Activated CD8-positive, alpha-beta T cell treated with anti-CD3 and anti-CD28 coated beads for 36 hours (primary cell): ENCODE results near the gene UBR3. TPM values are rescaled to one million over a fixed set of nuclear protein-coding genes. Genes with fewer than 3 reads are reported as not detected.

Source experiments
- ATAC-seq: fragments of 200-7000 bp; cut with Tn5 transposase; one replicate; pipeline ENCODE4 v1.10.0; 2021; ENCODE audit warnings: mild to moderate bottlenecking, moderate library complexity
- CTCF ChIA-PET: fragments of 350-600 bp; sonication (Branson Sonifier 250); formaldehyde crosslinking; loops from one replicate; lab custom pipeline; 2021; ENCODE audit warnings: antibody characterized with exemption; lab: Charles Lee
- POLR2A ChIA-PET: fragments of 350-600 bp; sonication (Branson Sonifier 250); formaldehyde crosslinking; loops from one replicate; lab custom pipeline; 2021; ENCODE audit warnings: antibody characterized with exemption; lab: Charles Lee
- DNase-seq: peaks from one replicate; pipeline ENCODE4 v3.0.0-alpha.2; 2020
- H3K27ac Mint-ChIP-seq: one replicate; pipeline ENCODE4 v1.8.0; 2021; ENCODE audit warnings: mild to moderate bottlenecking, mixed read lengths
- H3K27me3 Mint-ChIP-seq: one replicate; pipeline ENCODE4 v1.8.0; 2021; ENCODE audit warnings: mixed read lengths
- H3K36me3 Mint-ChIP-seq: one replicate; pipeline ENCODE4 v1.8.0; 2021; ENCODE audit warnings: low read depth, mixed read lengths
- H3K4me1 Mint-ChIP-seq: one replicate; pipeline ENCODE4 v1.8.0; 2021; ENCODE audit warnings: low read depth, mixed read lengths
- H3K4me3 Mint-ChIP-seq: one replicate; pipeline ENCODE4 v1.8.0; 2021; ENCODE audit warnings: mild to moderate bottlenecking, moderate library complexity, mixed read lengths
- H3K9me3 Mint-ChIP-seq: one replicate; pipeline ENCODE4 v1.8.0; 2021; ENCODE audit warnings: mixed read lengths
- intact Hi-C: fragments of 100-400 bp; cut with micrococcal nuclease; formaldehyde crosslinking; loops from one replicate; pipeline ENCODE4 v1.10.0; 2022
- total RNA-seq, 2 experiments: library from RNA; stranded (reverse); gene quantifications; one replicate each; pipeline ENCODE4 v1.2.3, GENCODE V29; 2021
- TF ChIP-seq, protein P1 (sequence below): fragments of 200-600 bp; IDR thresholded peaks from one replicate; pipeline ENCODE4 v1.8.0; 2022; ENCODE audit warnings: antibody characterized with exemption, mild to moderate bottlenecking

Gene UBR3
- total RNA-seq, 2 experiments from 2014 or later: 14.0 to 15.7 TPM

DNA sequence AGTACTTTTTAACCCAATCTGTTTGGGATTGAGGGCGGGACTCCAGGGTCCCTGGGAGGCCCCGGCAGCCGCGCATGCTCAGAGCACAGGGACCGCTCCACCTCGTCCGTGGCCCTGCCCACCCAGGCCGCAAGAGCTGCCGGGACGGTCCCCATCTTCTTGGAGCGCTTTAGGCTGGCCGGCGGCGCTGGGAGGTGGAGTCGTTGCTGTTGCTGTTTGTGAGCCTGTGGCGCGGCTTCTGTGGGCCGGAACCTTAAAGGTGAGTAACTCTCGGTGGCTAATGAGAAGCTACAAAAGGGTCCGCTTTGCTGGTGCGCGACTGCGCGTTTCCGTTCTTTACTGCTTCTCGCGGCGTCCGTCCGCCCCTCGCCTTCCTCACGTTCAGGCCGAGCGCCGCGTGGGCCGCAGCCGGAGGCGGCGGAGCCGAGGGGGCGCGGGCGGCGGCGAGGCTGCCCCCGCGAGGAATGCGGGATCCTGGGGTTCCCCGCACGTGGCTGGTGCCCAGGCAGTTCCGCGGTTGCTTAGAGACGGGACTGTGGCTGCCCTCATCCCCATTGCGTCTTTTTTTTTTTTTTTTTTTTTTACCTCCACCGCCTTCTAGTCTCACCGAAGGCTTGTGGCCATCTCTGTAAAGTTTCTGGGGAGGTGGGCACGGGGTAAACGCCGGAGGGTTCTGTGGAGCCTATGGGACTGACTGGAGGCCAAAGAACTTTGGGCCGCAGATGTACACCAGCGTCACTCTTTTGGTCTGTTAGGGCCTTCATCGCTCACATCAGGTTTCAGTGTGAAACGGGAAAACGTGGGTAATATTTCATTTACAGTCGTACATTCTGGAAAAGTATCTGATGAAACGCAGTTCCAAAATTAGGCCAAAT lies 28.3 kb upstream of the UBR3 start, which contains the start of gene SSB:
SSB (plus strand) TSS at position 154 of the 875 bp plus-strand sequence. CDS start 2,090 bp downstream, outside the sequence.
- H3K27ac Mint-ChIP-seq: peak within 1 kb of the TSS; percentile 98
- H3K4me1 Mint-ChIP-seq: peaks cover 29% of the 10 kb centered on the region
- intact Hi-C loops: no loop called here
- POLR2A ChIA-PET: interaction anchor here (0.8 to 3.0 kb wide), 2 partner anchors 14 to 29 kb away, joined by 3 to 12 read pairs; partner anchors contain the start of gene UBR3
- peak within 1 kb of the TSS; percentile 97 for H3K4me3 Mint-ChIP-seq
- TF ChIP-seq, protein P1, sequence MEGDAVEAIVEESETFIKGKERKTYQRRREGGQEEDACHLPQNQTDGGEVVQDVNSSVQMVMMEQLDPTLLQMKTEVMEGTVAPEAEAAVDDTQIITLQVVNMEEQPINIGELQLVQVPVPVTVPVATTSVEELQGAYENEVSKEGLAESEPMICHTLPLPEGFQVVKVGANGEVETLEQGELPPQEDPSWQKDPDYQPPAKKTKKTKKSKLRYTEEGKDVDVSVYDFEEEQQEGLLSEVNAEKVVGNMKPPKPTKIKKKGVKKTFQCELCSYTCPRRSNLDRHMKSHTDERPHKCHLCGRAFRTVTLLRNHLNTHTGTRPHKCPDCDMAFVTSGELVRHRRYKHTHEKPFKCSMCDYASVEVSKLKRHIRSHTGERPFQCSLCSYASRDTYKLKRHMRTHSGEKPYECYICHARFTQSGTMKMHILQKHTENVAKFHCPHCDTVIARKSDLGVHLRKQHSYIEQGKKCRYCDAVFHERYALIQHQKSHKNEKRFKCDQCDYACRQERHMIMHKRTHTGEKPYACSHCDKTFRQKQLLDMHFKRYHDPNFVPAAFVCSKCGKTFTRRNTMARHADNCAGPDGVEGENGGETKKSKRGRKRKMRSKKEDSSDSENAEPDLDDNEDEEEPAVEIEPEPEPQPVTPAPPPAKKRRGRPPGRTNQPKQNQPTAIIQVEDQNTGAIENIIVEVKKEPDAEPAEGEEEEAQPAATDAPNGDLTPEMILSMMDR: no peak
- ATAC-seq (peak; percentile 98), DNase-seq (peak; percentile 99)
- CTCF ChIA-PET: interaction anchor here (0.6 to 0.8 kb wide), 2 partner anchors 26 to 29 kb away, joined by 3 to 5 read pairs; partner anchors contain the start of gene METTL5
- no peaks in the 10 kb centered on the region for H3K9me3 Mint-ChIP-seq
- H3K36me3 Mint-ChIP-seq: peaks cover 20% of the 10 kb centered on the region
- H3K27me3 Mint-ChIP-seq: no peaks in the 10 kb centered on the region

DNA sequence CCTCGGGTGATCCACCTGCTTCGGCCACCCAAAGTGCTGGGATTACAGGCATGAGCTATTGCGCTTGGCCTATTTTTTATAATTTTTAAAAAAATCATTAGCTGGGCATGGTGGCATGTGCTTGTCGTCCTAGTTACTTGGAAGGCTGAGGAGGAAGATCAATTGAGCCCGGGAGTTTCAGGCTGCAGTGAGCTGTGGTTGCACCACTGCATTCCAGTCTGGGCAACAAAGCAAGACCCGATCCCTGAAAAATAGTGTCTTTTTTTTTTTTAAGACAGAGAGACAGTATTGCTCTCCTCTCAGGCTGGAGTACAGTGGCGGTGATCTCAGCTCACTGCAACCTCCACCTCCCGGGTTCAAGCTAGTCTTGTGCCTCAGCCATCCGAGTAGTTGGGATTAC lies 23.8 kb upstream of the UBR3 start:
- Mint-ChIP-seq H3K4me3 (no peak overlapping the region), H3K27me3 (no peaks in the 10 kb centered on the region), H3K4me1 (peaks cover 28% of the 10 kb centered on the region), H3K36me3 (peaks cover 43% of the 10 kb centered on the region), H3K9me3 (no peaks in the 10 kb centered on the region), H3K27ac (no peak overlapping the region)
- POLR2A ChIA-PET: interaction anchor here (0.7 to 2.4 kb wide), 2 partner anchors 8 to 15 kb away, joined by 3 to 8 read pairs; no protein-coding TSS in a partner anchor
- ATAC-seq: no peak
- CTCF ChIA-PET: interaction anchor here (1.0 kb wide), 1 partner anchor 9 kb away, joined by 3 read pairs; no protein-coding TSS in a partner anchor
- DNase-seq: no peak
- intact Hi-C loops: no loop called here
- TF ChIP-seq, protein P1: no peak

DNA sequence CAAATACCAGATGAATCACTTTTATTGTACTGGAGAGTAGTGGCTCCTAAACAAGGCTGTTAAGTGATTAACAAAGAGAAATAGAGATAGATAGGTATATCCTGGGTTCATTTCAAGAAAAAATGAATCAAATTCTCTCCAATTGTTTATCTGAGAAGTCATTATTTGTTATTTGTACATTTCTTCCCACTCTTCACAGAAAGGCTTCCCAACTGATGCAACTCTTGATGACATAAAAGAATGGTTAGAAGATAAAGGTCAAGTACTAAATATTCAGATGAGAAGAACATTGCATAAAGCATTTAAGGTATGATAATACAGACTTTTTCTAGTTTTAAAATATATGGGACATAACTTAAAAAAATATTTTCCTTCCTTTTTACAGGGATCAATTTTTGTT lies 20.7 kb upstream of the UBR3 start:
- Mint-ChIP-seq H3K9me3 (no peaks in the 10 kb centered on the region), H3K27ac (peak overlapping the region; percentile 85), H3K27me3 (no peaks in the 10 kb centered on the region), H3K4me1 (peaks cover 18% of the 10 kb centered on the region), H3K4me3 (no peak overlapping the region), H3K36me3 (peaks cover 55% of the 10 kb centered on the region)
- TF ChIP-seq, protein P1: no peak
- intact Hi-C loops: no loop called here
- DNase-seq (no peak), ATAC-seq (no peak)
- POLR2A ChIA-PET: no interaction called here
- CTCF ChIA-PET: no interaction called here

DNA sequence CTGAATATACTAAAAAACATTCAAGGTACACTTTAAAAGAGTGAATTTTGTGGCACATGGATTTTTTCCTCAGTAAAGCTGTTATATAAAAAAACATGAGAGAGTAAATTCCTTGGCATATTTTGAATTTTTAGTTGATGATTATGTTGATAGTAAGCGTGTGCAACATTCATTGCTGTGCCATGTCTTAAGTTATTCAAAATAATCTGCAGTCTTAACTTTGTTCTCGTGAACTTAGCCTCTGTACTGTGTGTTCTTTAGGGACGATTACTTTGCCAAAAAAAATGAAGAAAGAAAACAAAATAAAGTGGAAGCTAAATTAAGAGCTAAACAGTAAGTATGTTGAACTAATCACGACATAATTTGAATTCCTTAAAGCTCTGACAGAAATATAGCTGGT lies 19.0 kb upstream of the UBR3 start:
- ChIA-PET POLR2A (interaction anchor here (0.8 kb wide), 1 partner anchor 56 kb away, joined by 3 read pairs; no protein-coding TSS in a partner anchor), CTCF (interaction anchor here (1.0 to 1.5 kb wide), 3 partner anchors 16 to 33 kb away, joined by 3 to 5 read pairs (median 3); partner anchors contain the start of gene METTL5)
- Mint-ChIP-seq H3K9me3 (no peaks in the 10 kb centered on the region), H3K4me1 (peaks cover 8% of the 10 kb centered on the region), H3K4me3 (no peak overlapping the region), H3K36me3 (peaks cover 52% of the 10 kb centered on the region), H3K27ac (peak overlapping the region; percentile 44), H3K27me3 (no peaks in the 10 kb centered on the region)
- intact Hi-C loops: no loop called here
- TF ChIP-seq, protein P1: no peak
- DNase-seq: no peak
- no peak for ATAC-seq
